Endothelial cell of umbilical vein (primary cell): ENCODE measurements around the gene CHCHD10. TPM values are rescaled to one million over a fixed set of nuclear protein-coding genes. Genes with fewer than 3 reads are reported as not detected.

Experiments used
- BruUV-seq: library from RNA; stranded (reverse); fragments of 400-500 nt; replicated peaks from 2 replicates; lab custom pipeline; 2021; lab: Mats Ljungman, UMichigan
- CTCF ChIA-PET: fragments of 300-600, 350-600 bp; sonication (Branson Sonifier 250); formaldehyde crosslinking; loops from one replicate; lab custom pipeline; 2021; ENCODE audit warnings: antibody characterized with exemption, inconsistent platforms; lab: Charles Lee
- POLR2A ChIA-PET: fragments of 300-600, 350-600 bp; sonication (Branson Sonifier 250); formaldehyde crosslinking; loops from one replicate; lab custom pipeline; 2021; ENCODE audit warnings: antibody characterized with exemption, inconsistent platforms; lab: Charles Lee
- DNase-seq: peaks from one replicate; pipeline ENCODE4 v3.0.0-alpha.2; 2011; ENCODE audit warnings: low read depth, low spot score
- FAIRE-seq: peaks from 2 replicates; lab custom pipeline; 2011; peaks lifted over from hg19 to GRCh38; lab: Jason Lieb, UNC
- H2AFZ ChIP-seq: 2 replicates; pipeline ENCODE4 v1.6.0; 2012; ENCODE audit warnings: low read depth, low read length, control low read depth, inconsistent platforms
- H3K27ac ChIP-seq: 2 replicates; pipeline ENCODE4 v1.5.1; 2011; ENCODE audit warnings: low read depth, mild to moderate bottlenecking, control low read depth, low read length, moderate library complexity; ENCODE audit not compliant: insufficient read depth
- H3K27me3 ChIP-seq, 2 experiments: 2 replicates each; pipeline versions ENCODE4 v1.6.0 to v1.6.1; 2011; ENCODE audit warnings: low read length in 2 of 2, mixed read lengths in 1 of 2; ENCODE audit not compliant: control insufficient read depth in 2 of 2, insufficient read depth in 2 of 2
- H3K36me3 ChIP-seq, 2 experiments: 2 replicates in 1 of 2; 3 replicates in 1 of 2; pipeline ENCODE4 v1.5.1; 2011; ENCODE audit warnings: low read length in 2 of 2, mild to moderate bottlenecking in 1 of 2, moderate library complexity in 1 of 2; ENCODE audit not compliant: control insufficient read depth in 2 of 2, insufficient read depth in 2 of 2; ENCODE audit errors: extremely low read depth in 1 of 2
- H3K4me1 ChIP-seq: 3 replicates; pipeline ENCODE4 v1.5.1; 2011; ENCODE audit warnings: mild to moderate bottlenecking, low read length; ENCODE audit not compliant: control insufficient read depth, insufficient read depth; ENCODE audit errors: extremely low read depth
- H3K4me2 ChIP-seq: 2 replicates; pipeline ENCODE4 v1.6.1; 2011; ENCODE audit warnings: low read length, control low read depth, mixed read lengths; ENCODE audit not compliant: insufficient read depth
- H3K4me3 ChIP-seq, 3 experiments: fragments of 200-600 bp in 1 of 3; sonication (generic), shearing (Covaris generic) in 1 of 3; replicated peaks in 1 of 3; 2 replicates each; pipeline ENCODE4 v1.5.1; 2011 to 2016; ENCODE audit warnings: control low read depth in 3 of 3, low read length in 3 of 3, mild to moderate bottlenecking in 2 of 3, inconsistent platforms in 1 of 3, low read depth in 1 of 3, moderate library complexity in 1 of 3; ENCODE audit not compliant: insufficient read depth in 1 of 3
- H3K79me2 ChIP-seq: 2 replicates; pipeline ENCODE4 v1.6.0; 2012; ENCODE audit warnings: low read length, inconsistent platforms; ENCODE audit not compliant: control insufficient read depth, insufficient read depth
- H3K9ac ChIP-seq: replicated peaks from 2 replicates; pipeline ENCODE3; 2011; ENCODE audit warnings: low read length, control low read depth; ENCODE audit not compliant: insufficient read depth; ENCODE audit errors: extremely low read depth
- H3K9me1 ChIP-seq: replicated peaks from 3 replicates; pipeline ENCODE4 v1.6.0; 2011; ENCODE audit warnings: mild to moderate bottlenecking, low read length; ENCODE audit not compliant: control insufficient read depth, insufficient read depth; ENCODE audit errors: extremely low read depth
- H3K9me3 ChIP-seq: replicated peaks from 2 replicates; pipeline ENCODE4 v1.5.1; 2012; ENCODE audit warnings: low read length, inconsistent platforms; ENCODE audit not compliant: control insufficient read depth, insufficient read depth
- H4K20me1 ChIP-seq: replicated peaks from 2 replicates; pipeline ENCODE3; 2011; ENCODE audit warnings: mild to moderate bottlenecking, low read length; ENCODE audit not compliant: control insufficient read depth, insufficient read depth; ENCODE audit errors: extremely low read depth
- EZH2 ChIP-seq: IDR thresholded peaks from 2 replicates; pipeline ENCODE4 v1.6.1; 2012; ENCODE audit warnings: borderline replicate concordance, low read depth, mild to moderate bottlenecking, moderate library complexity, low read length, inconsistent platforms; ENCODE audit not compliant: severe bottlenecking
- FOS ChIP-seq: IDR thresholded peaks from 2 replicates; pipeline ENCODE4 v1.6.1; 2011; ENCODE audit warnings: mild to moderate bottlenecking, low read length, moderate library complexity, borderline replicate concordance; ENCODE audit not compliant: insufficient read depth
- GATA2 ChIP-seq: IDR thresholded peaks from 2 replicates; pipeline ENCODE4 v1.7.0; 2011; ENCODE audit warnings: low read depth, mild to moderate bottlenecking, moderate library complexity, mixed read lengths, low read length; ENCODE audit not compliant: insufficient read length, insufficient read depth
- JUN ChIP-seq: IDR thresholded peaks from 2 replicates; pipeline ENCODE4 v1.6.1; 2011; ENCODE audit warnings: borderline replicate concordance, low read depth; ENCODE audit not compliant: insufficient read length, insufficient read depth
- MYC ChIP-seq: IDR thresholded peaks from one replicate; pipeline ENCODE4 v1.6.1; 2011; ENCODE audit warnings: mild to moderate bottlenecking, low read depth, low read length
- POLR2A ChIP-seq: IDR thresholded peaks from 2 replicates; pipeline ENCODE4 v1.6.1; 2012; ENCODE audit warnings: low read depth, mild to moderate bottlenecking, control low read depth, low read length
- POLR2AphosphoS5 ChIP-seq: IDR thresholded peaks from 2 replicates; pipeline ENCODE4 v1.6.1; 2012; ENCODE audit warnings: low read depth, mild to moderate bottlenecking, control low read depth, low read length, moderate library complexity; ENCODE audit not compliant: insufficient read depth
- dilution Hi-C: fragments of 300-500 bp; cut with MboI; formaldehyde crosslinking; loops from one replicate; pipeline ENCODE4 v1.15.0; 2019; ENCODE audit warnings: low sequenced_read_pairs; ENCODE audit not compliant: extremely low pct_ligation_motif_present
- intact Hi-C: fragments of 100-400 bp; cut with micrococcal nuclease; formaldehyde crosslinking; loops from one replicate; pipeline ENCODE4 v1.10.0; 2022
- polyA plus RNA-seq, 4 experiments: library from polyadenylated mRNA; depleted of rRNA in 3 of 4; stranded (reverse) in 3 of 4; unstranded in 1 of 4; fragments of >200 nt; gene quantifications; 2 replicates each; pipeline versions ENCODE4 v1.2.1 to v1.2.3, GENCODE V29; 2011 to 2012; ENCODE audit warnings: missing spikeins in 1 of 4
- total RNA-seq: library from RNA; stranded (reverse); gene quantifications from 2 replicates; pipeline ENCODE4 v1.2.3, GENCODE V29; 2021
- TF ChIP-seq, protein P1 (sequence below), 2 donors: IDR thresholded peaks; 1 replicate in 1 of 2; 2 replicates in 1 of 2; pipeline ENCODE4 v1.5.1; 2011; ENCODE audit warnings: low read length in 2 of 2, mild to moderate bottlenecking in 2 of 2, moderate library complexity in 2 of 2, control low read depth in 1 of 2, inconsistent platforms in 1 of 2, low read depth in 1 of 2; ENCODE audit not compliant: insufficient read depth in 1 of 2; ENCODE audit errors: extremely low read depth in 1 of 2
- TF ChIP-seq, protein P2 (sequence below): IDR thresholded peaks from 2 replicates; pipeline ENCODE4 v1.6.1; 2011; ENCODE audit not compliant: insufficient read depth, insufficient read length

Gene CHCHD10
- total and polyA plus RNA-seq, 2 donors (not counting 3 experiments of a cell fraction or from before 2014, with no cell fraction given): 28.1 to 75.6 TPM

DNA sequence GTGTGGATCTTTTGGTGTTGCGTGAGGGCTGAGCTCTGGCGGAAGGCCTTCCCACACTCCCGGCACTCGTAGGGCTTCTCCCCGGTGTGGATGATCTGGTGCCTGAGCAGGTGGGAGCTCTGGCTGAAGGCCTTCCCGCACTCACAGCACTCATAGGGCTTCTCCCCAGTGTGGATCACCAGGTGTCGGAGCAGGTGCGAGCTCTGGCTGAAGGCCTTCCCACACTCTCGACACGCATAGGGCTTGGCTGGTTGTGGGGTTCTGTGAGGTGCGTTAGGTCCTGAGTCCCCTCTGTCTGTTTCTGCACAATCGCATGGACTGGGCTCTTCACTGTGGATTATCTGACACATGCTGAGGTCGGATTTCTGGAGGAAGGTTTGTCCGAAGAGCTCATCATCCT is 23.3 kb downstream of the CHCHD10 start:
- ChIA-PET CTCF (interaction anchor here (1.2 to 2.0 kb wide), 2 partner anchors 9 to 105 kb away, joined by 3 to 5 read pairs; no protein-coding TSS in a partner anchor), POLR2A (no interaction called here)
- dilution Hi-C loops (no loop called here), intact Hi-C loops (no loop called here)
- peaks cover 5 to 23% of the 10 kb centered on the region in 2 experiments for H3K36me3 ChIP-seq
- DNase-seq (no peak), FAIRE-seq (no peak)
- no peaks in the 10 kb centered on the region for H3K9me3 ChIP-seq
- TF ChIP-seq JUN (no peak), MYC (no peak), FOS (no peak), POLR2AphosphoS5 (no peak), EZH2 (no peak), GATA2 (no peak), POLR2A (no peak)
- TF ChIP-seq, protein P1, sequence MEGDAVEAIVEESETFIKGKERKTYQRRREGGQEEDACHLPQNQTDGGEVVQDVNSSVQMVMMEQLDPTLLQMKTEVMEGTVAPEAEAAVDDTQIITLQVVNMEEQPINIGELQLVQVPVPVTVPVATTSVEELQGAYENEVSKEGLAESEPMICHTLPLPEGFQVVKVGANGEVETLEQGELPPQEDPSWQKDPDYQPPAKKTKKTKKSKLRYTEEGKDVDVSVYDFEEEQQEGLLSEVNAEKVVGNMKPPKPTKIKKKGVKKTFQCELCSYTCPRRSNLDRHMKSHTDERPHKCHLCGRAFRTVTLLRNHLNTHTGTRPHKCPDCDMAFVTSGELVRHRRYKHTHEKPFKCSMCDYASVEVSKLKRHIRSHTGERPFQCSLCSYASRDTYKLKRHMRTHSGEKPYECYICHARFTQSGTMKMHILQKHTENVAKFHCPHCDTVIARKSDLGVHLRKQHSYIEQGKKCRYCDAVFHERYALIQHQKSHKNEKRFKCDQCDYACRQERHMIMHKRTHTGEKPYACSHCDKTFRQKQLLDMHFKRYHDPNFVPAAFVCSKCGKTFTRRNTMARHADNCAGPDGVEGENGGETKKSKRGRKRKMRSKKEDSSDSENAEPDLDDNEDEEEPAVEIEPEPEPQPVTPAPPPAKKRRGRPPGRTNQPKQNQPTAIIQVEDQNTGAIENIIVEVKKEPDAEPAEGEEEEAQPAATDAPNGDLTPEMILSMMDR (IDR thresholded peaks at IDR 0.05; ENCODE audit: extremely low read depth in 1 of 2, insufficient read depth in 1 of 2, low read depth in 1 of 2, low read length in 2 of 2): no peak
- TF ChIP-seq, protein P2, sequence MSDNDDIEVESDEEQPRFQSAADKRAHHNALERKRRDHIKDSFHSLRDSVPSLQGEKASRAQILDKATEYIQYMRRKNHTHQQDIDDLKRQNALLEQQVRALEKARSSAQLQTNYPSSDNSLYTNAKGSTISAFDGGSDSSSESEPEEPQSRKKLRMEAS: no peak
- H3K4me3 ChIP-seq: no peak overlapping the region
- no peaks in the 10 kb centered on the region for H3K4me1 ChIP-seq
- H3K79me2 ChIP-seq: no peaks in the 10 kb centered on the region
- H3K4me2 ChIP-seq: no peak overlapping the region
- no peak overlapping the region for H3K9ac ChIP-seq
- no TSS peak for BruUV-seq
- no peaks in the 10 kb centered on the region for H4K20me1 ChIP-seq
- H3K27me3 ChIP-seq: no peaks in the 10 kb centered on the region
- H3K9me1 ChIP-seq: no peaks in the 10 kb centered on the region
- no peak overlapping the region for H2AFZ ChIP-seq
- H3K27ac ChIP-seq: no peak overlapping the region
